HepG2 (cell line): ENCODE data around the gene ZMYND10. TPM values are rescaled to one million over a fixed set of nuclear protein-coding genes. Genes with fewer than 3 reads are reported as not detected.

Source experiments
- ATAC-seq: fragments of 200-7000 bp; cut with Tn5 transposase; 3 replicates; pipeline ENCODE4 v1.9.1; 2020; ENCODE audit warnings: mild to moderate bottlenecking, moderate library complexity
- BruUV-seq: library from RNA; stranded (reverse); fragments of 400-500 nt; replicated peaks from 2 replicates; lab custom pipeline; 2021; lab: Mats Ljungman, UMichigan
- CTCF ChIA-PET: fragments of 300-600 bp; formaldehyde crosslinking; extraction: SDS; loops from one replicate; lab custom pipeline; 2021; ENCODE audit warnings: low total read pairs, inconsistent platforms, low intra/inter-chr PET ratio; lab: Yijun Ruan, JAX
- POLR2A ChIA-PET: fragments of 350-600 bp; sonication (Branson Sonifier 250); formaldehyde crosslinking; loops from one replicate; lab custom pipeline; 2020; ENCODE audit warnings: antibody characterized with exemption, inconsistent platforms; lab: Yijun Ruan, JAX
- DNase-seq: peaks from one replicate; pipeline ENCODE4 v3.0.0-alpha.2; 2015; ENCODE audit warnings: low spot score
- FAIRE-seq: peaks from 3 replicates; lab custom pipeline; 2011; peaks lifted over from hg19 to GRCh38; lab: Jason Lieb, UNC
- H2AFZ ChIP-seq: one replicate; pipeline ENCODE4 v1.6.1; 2011; ENCODE audit warnings: low read length, inconsistent platforms
- H3K27ac ChIP-seq: fragments of 300-600 bp; 3 replicates; pipeline ENCODE4 v1.8.0; 2011; ENCODE audit warnings: mixed run types, mild to moderate bottlenecking, mixed read lengths, low read length, inconsistent platforms; ENCODE audit not compliant: insufficient read depth; ENCODE audit errors: extremely low read length
- H3K27me3 ChIP-seq, 2 experiments: fragments of 200-600 bp in 1 of 2; 2 replicates in 1 of 2; 3 replicates in 1 of 2; pipeline versions ENCODE4 v1.6.0 to v1.8.0; 2011; ENCODE audit warnings: low read length in 2 of 2, mild to moderate bottlenecking in 2 of 2, moderate library complexity in 2 of 2, inconsistent platforms in 1 of 2; ENCODE audit not compliant: insufficient read depth in 2 of 2, control insufficient read depth in 1 of 2
- H3K36me3 ChIP-seq, 2 experiments: fragments of 200-600 bp in 1 of 2; replicated peaks in 1 of 2; 2 replicates in 1 of 2; 3 replicates in 1 of 2; pipeline versions ENCODE4 v1.5.1 to v1.8.0; 2011; ENCODE audit warnings: low read length in 2 of 2, inconsistent platforms in 1 of 2; ENCODE audit not compliant: insufficient read depth in 2 of 2, control insufficient read depth in 1 of 2
- H3K4me1 ChIP-seq: 2 replicates; pipeline ENCODE4 v1.5.1; 2012; ENCODE audit warnings: low read length, inconsistent platforms; ENCODE audit not compliant: insufficient read depth
- H3K4me2 ChIP-seq: 2 replicates; pipeline ENCODE4 v1.6.0; 2011; ENCODE audit warnings: low read depth, low read length, inconsistent platforms
- H3K4me3 ChIP-seq, 3 experiments: fragments of 200-600 bp in 1 of 3; sonication (generic), shearing (Covaris generic) in 1 of 3; replicated peaks in 1 of 3; 2 replicates each; pipeline ENCODE4 v1.5.1; 2011 to 2016; ENCODE audit warnings: low read length in 3 of 3, inconsistent platforms in 2 of 3, low read depth in 2 of 3, mild to moderate bottlenecking in 2 of 3, control low read depth in 1 of 3, mixed read lengths in 1 of 3; ENCODE audit not compliant: insufficient read depth in 1 of 3
- H3K79me2 ChIP-seq: one replicate; pipeline ENCODE4 v1.6.1; 2011; ENCODE audit warnings: low read length, inconsistent platforms; ENCODE audit not compliant: insufficient read depth
- H3K9ac ChIP-seq: 2 replicates; pipeline ENCODE4 v1.6.0; 2011; ENCODE audit warnings: mild to moderate bottlenecking, low read depth, low read length, inconsistent platforms; ENCODE audit not compliant: insufficient read depth
- H3K9me3 ChIP-seq: 2 replicates; pipeline ENCODE4 v1.5.1; 2012; ENCODE audit warnings: mild to moderate bottlenecking, low read length
- H4K20me1 ChIP-seq: 2 replicates; pipeline ENCODE4 v1.6.0; 2011; ENCODE audit warnings: inconsistent platforms, mild to moderate bottlenecking, low read length, moderate library complexity; ENCODE audit not compliant: insufficient read depth
- AKNA ChIP-seq: sonication (generic); formaldehyde crosslinking; IDR thresholded peaks from 2 replicates; pipeline ENCODE4 v1.4.0; 2020; ENCODE audit warnings: missing genetic modification reagents, borderline replicate concordance
- ARNT2 ChIP-seq: sonication (generic); formaldehyde crosslinking; IDR thresholded peaks from 2 replicates; pipeline ENCODE4 v1.8.0; 2022; ENCODE audit warnings: mild to moderate bottlenecking, low read depth, missing genetic modification reagents, moderate library complexity
- CCAR2 ChIP-seq: fragments of 200-400 bp; formaldehyde crosslinking; optimal IDR thresholded peaks from 2 replicates; pipeline ENCODE3; 2018; ENCODE audit warnings: low read depth, mild to moderate bottlenecking, low read length, moderate library complexity
- CEBPG ChIP-seq: IDR thresholded peaks from 2 replicates; pipeline ENCODE4 v1.6.1; 2016
- HOMEZ ChIP-seq: IDR thresholded peaks from 2 replicates; pipeline ENCODE4 v1.6.1; 2016; ENCODE audit warnings: low read depth
- KDM3A ChIP-seq: IDR thresholded peaks from 2 replicates; pipeline ENCODE4 v1.6.1; 2018; ENCODE audit warnings: low read depth, missing compliant biosample characterization
- MBNL3 ChIP-seq: fragments of 250-450 bp; sonication (Bioruptor Pico); conservative IDR thresholded peaks from 2 replicates; pipeline ENCODE4 v1.8.0; 2022; ENCODE audit warnings: mild to moderate bottlenecking, inconsistent platforms
- NPAS2 ChIP-seq: sonication (generic); formaldehyde crosslinking; IDR thresholded peaks from 2 replicates; pipeline ENCODE4 v1.8.0; 2022; ENCODE audit warnings: mild to moderate bottlenecking, missing genetic modification reagents, borderline replicate concordance
- SETDB1 ChIP-seq: sonication (generic); formaldehyde crosslinking; IDR thresholded peaks from 2 replicates; pipeline ENCODE4 v1.5.1; 2020; ENCODE audit warnings: missing genetic modification reagents, mild to moderate bottlenecking, borderline replicate concordance
- SP5 ChIP-seq: IDR thresholded peaks from 2 replicates; pipeline ENCODE4 v1.6.1; 2016; ENCODE audit warnings: low read depth, borderline replicate concordance
- SRSF9 ChIP-seq: fragments of 200-400 bp; formaldehyde crosslinking; IDR thresholded peaks from 2 replicates; pipeline ENCODE4 v1.6.1; 2018; ENCODE audit warnings: borderline replicate concordance, mild to moderate bottlenecking, low read depth, low read length; ENCODE audit not compliant: insufficient read depth, poor library complexity, severe bottlenecking
- ZFX ChIP-seq: sonication (generic); formaldehyde crosslinking; IDR thresholded peaks from 2 replicates; pipeline ENCODE4 v1.4.0; 2020; ENCODE audit warnings: mild to moderate bottlenecking, low read depth, missing genetic modification reagents, moderate library complexity
- ZNF234 ChIP-seq: sonication (generic); formaldehyde crosslinking; conservative IDR thresholded peaks from 2 replicates; pipeline ENCODE4 v1.5.1; 2020; ENCODE audit warnings: mild to moderate bottlenecking, missing genetic modification reagents
- ZNF264 ChIP-seq: sonication (generic); formaldehyde crosslinking; IDR thresholded peaks from 2 replicates; pipeline ENCODE4 v1.4.0; 2020; ENCODE audit warnings: missing genetic modification reagents
- ZNF512 ChIP-seq: sonication (generic); formaldehyde crosslinking; IDR thresholded peaks from 2 replicates; pipeline ENCODE4 v1.4.0; 2020; ENCODE audit warnings: mild to moderate bottlenecking, missing genetic modification reagents
- ZNF615 ChIP-seq: sonication (generic); formaldehyde crosslinking; IDR thresholded peaks from 2 replicates; pipeline ENCODE4 v1.5.0; 2020; ENCODE audit warnings: mild to moderate bottlenecking, missing genetic modification reagents, borderline replicate concordance
- ZZZ3 ChIP-seq: sonication (generic); formaldehyde crosslinking; IDR thresholded peaks from 2 replicates; pipeline ENCODE4 v1.4.0; 2020; ENCODE audit warnings: missing genetic modification reagents, mild to moderate bottlenecking, borderline replicate concordance
- WGBS: methylation state at CpG from one replicate; pipeline ENCODE4 v1.1.6; 2017; ENCODE audit warnings: low lambda C conversion rate; 5-methylcytosine and 5-hydroxymethylcytosine counted together
- in situ Hi-C: cut with HindIII; loops from 2 replicates; pipeline ENCODE4 v1.10.0; 2017; ENCODE audit warnings: low pct_unique_long_range_greater_than_20kb; ENCODE audit not compliant: extremely low pct_ligation_motif_present
- intact Hi-C: fragments of 100-400 bp; cut with micrococcal nuclease; formaldehyde crosslinking; loops from one replicate; pipeline ENCODE4 v1.10.0; 2022; ENCODE audit not compliant: unreplicated experiment
- polyA plus RNA-seq, 8 experiments: library from polyadenylated mRNA; depleted of rRNA in 3 of 8; stranded (reverse) in 7 of 8; unstranded in 1 of 8; fragments of >200 nt; fragmentation: Illumina TruSeq in 4 of 8; extraction: Trizol in 4 of 8; gene quantifications; 2 replicates each; pipeline versions ENCODE4 v1.2.1 to v1.2.3, GENCODE V29; 2011 to 2016; ENCODE audit warnings: low read depth in 4 of 8, missing spikeins in 1 of 8, mixed read lengths in 1 of 8; ENCODE audit not compliant: insufficient read depth in 1 of 8
- total RNA-seq, 5 experiments: library from RNA; depleted of rRNA; stranded (reverse); fragments of >200 nt; fragmentation: Illumina TruSeq; extraction: Trizol; gene quantifications; 2 replicates each; pipeline ENCODE4 v1.2.3, GENCODE V29; 2016; ENCODE audit warnings: low read depth in 1 of 5

Gene ZMYND10
- total and polyA plus RNA-seq, 2 of the 13 experiments (the other 11 are each of a cell fraction or from before 2014, with no cell fraction given): 0.60 to 0.74 TPM

- no peak overlapping the region for H2AFZ ChIP-seq
- FAIRE-seq (no peak), DNase-seq (no peak), ATAC-seq (no peak)
- H3K36me3 ChIP-seq: peaks cover 8 to 35% of the 10 kb centered on the region in 2 experiments; a peak in 4 of 5 replicates
- peak overlapping the region; percentile 76 for H3K9ac ChIP-seq
- peaks cover 12% of the 10 kb centered on the region for H3K79me2 ChIP-seq
- peaks cover 58% of the 10 kb centered on the region for H3K4me1 ChIP-seq
- intact Hi-C loops (no loop called here), in situ Hi-C loops (no loop called here)
- no peaks in the 10 kb centered on the region for H3K27me3 ChIP-seq
- peak overlapping the region; percentile 68 to 85 (median 77) for H3K4me3 ChIP-seq
- CTCF ChIA-PET: no interaction called here
- peak overlapping the region; percentile 65 for H3K27ac ChIP-seq
- H4K20me1 ChIP-seq: 0 out of 2 replicates have a peak, but pooled peaks cover 3% of the 10 kb centered on the region
- peak overlapping the region; percentile 99 for H3K4me2 ChIP-seq
- WGBS: 17% methylated on average over 7 of the region's 7 CpGs
- BruUV-seq: no TSS peak
- no peaks in the 10 kb centered on the region for H3K9me3 ChIP-seq
- POLR2A ChIA-PET: interaction anchor here (0.8 to 2.7 kb wide), 13 partner anchors 9 to 269 kb away, joined by 3 to 60 read pairs (median 5); partner anchors contain the start of genes GNAI2, HEMK1, HYAL1 and HYAL3
- TF ChIP-seq HOMEZ (CRISPR knock-in tag) (no peak), ZNF234 (0 out of 2 replicates have a peak, but pooled peaks have one; percentile 54), ZFX (CRISPR knock-in tag) (no peak), AKNA (CRISPR knock-in tag) (no peak), ZNF512 (CRISPR knock-in tag) (no peak), SETDB1 (CRISPR knock-in tag) (peak; percentile 85), MBNL3 (CRISPR knock-in tag) (no peak), CCAR2 (no peak), ARNT2 (CRISPR knock-in tag) (no peak), ZNF615 (CRISPR knock-in tag) (no peak), NPAS2 (no peak), CEBPG (CRISPR knock-in tag) (no peak), ZNF264 (CRISPR knock-in tag) (no peak), SP5 (no peak), KDM3A (CRISPR knock-in tag) (no peak), SRSF9 (no peak), ZZZ3 (CRISPR knock-in tag) (0 out of 2 replicates have a peak, but pooled peaks have one; percentile 3)
These were observed 4.6 kb upstream of the ZMYND10 start for GRCh38 chr3:50350213-50350526.
